ENCODE results near the gene B9D1. TPM values are rescaled to one million over a fixed set of nuclear protein-coding genes. Genes with fewer than 3 reads are reported as not detected.

The B9D1 gene
- total and polyA plus RNA-seq, 2 experiments from 2014 or later: 35.2 to 63.5 TPM

DNA sequence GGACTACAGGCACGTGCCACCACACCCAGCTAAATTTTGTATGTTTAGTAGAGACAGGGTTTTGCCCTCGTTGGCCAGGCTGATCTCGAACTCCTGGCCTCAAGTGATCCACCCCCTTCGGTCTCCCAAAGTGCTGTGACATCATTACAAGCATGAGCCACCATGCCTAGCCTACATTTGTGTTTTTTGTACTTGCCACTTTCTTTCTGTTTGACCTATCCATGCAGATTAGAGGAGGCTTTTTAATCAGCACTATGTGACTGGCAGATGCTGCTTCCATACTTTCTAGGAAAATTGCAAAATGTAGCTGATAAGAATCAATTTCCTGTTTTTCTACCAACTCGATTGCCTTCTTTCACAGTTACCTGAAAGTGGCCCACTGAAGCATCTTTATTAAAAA is 57.3 kb downstream of the B9D1 start:
- Histone ChIP-seq H3F3A (replicated peaks; ENCODE audit: low read depth) (no peaks in the 10 kb centered on the region), H3K27ac (ENCODE audit: low read depth) (no peak overlapping the region), H4K20me1 (replicated peaks; ENCODE audit: insufficient read depth) (no peaks in the 10 kb centered on the region; the same call in 1 of the 2 replicates), H3K27me3 (ENCODE audit: insufficient read depth) (no peaks in the 10 kb centered on the region), H2AFZ (no peak overlapping the region), H3K79me2 (replicated peaks; ENCODE audit: insufficient read depth) (peaks cover 15% of the 10 kb centered on the region; the same call in 1 of the 2 replicates), H3K9me2 (ENCODE audit: insufficient read depth) (no peaks in the 10 kb centered on the region), H3K36me3 (ENCODE audit: insufficient read depth) (no peaks in the 10 kb centered on the region), H3K4me1 (ENCODE audit: insufficient read depth) (no peaks in the 10 kb centered on the region), H3K4me2 (no peak overlapping the region), H3K4me3 (no peak overlapping the region)
- TF ChIP-seq EZH2phosphoT487 (IDR thresholded peaks at IDR 0.05; ENCODE audit: unreplicated experiment): no peak
- TF ChIP-seq, protein P1, sequence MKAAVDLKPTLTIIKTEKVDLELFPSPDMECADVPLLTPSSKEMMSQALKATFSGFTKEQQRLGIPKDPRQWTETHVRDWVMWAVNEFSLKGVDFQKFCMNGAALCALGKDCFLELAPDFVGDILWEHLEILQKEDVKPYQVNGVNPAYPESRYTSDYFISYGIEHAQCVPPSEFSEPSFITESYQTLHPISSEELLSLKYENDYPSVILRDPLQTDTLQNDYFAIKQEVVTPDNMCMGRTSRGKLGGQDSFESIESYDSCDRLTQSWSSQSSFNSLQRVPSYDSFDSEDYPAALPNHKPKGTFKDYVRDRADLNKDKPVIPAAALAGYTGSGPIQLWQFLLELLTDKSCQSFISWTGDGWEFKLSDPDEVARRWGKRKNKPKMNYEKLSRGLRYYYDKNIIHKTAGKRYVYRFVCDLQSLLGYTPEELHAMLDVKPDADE (IDR thresholded peaks at IDR 0.05): no peak
- no peak for TF ChIP-seq STAT1 (IDR thresholded peaks at IDR 0.05; ENCODE audit: unreplicated experiment)
- TF ChIP-seq ZNF114 (CRISPR knock-in tag; IDR thresholded peaks at IDR 0.05): no peak
- TF ChIP-seq REST (IDR thresholded peaks at IDR 0.05; ENCODE audit: unreplicated experiment): no peak
- no peak for TF ChIP-seq EZH2 (IDR thresholded peaks at IDR 0.05; ENCODE audit: low read depth, unreplicated experiment)
- TF ChIP-seq, protein P2, sequence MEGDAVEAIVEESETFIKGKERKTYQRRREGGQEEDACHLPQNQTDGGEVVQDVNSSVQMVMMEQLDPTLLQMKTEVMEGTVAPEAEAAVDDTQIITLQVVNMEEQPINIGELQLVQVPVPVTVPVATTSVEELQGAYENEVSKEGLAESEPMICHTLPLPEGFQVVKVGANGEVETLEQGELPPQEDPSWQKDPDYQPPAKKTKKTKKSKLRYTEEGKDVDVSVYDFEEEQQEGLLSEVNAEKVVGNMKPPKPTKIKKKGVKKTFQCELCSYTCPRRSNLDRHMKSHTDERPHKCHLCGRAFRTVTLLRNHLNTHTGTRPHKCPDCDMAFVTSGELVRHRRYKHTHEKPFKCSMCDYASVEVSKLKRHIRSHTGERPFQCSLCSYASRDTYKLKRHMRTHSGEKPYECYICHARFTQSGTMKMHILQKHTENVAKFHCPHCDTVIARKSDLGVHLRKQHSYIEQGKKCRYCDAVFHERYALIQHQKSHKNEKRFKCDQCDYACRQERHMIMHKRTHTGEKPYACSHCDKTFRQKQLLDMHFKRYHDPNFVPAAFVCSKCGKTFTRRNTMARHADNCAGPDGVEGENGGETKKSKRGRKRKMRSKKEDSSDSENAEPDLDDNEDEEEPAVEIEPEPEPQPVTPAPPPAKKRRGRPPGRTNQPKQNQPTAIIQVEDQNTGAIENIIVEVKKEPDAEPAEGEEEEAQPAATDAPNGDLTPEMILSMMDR (conservative IDR thresholded peaks at IDR 0.05; ENCODE audit: low read depth in 2 of 2): no peak
- TF ChIP-seq, protein P3, sequence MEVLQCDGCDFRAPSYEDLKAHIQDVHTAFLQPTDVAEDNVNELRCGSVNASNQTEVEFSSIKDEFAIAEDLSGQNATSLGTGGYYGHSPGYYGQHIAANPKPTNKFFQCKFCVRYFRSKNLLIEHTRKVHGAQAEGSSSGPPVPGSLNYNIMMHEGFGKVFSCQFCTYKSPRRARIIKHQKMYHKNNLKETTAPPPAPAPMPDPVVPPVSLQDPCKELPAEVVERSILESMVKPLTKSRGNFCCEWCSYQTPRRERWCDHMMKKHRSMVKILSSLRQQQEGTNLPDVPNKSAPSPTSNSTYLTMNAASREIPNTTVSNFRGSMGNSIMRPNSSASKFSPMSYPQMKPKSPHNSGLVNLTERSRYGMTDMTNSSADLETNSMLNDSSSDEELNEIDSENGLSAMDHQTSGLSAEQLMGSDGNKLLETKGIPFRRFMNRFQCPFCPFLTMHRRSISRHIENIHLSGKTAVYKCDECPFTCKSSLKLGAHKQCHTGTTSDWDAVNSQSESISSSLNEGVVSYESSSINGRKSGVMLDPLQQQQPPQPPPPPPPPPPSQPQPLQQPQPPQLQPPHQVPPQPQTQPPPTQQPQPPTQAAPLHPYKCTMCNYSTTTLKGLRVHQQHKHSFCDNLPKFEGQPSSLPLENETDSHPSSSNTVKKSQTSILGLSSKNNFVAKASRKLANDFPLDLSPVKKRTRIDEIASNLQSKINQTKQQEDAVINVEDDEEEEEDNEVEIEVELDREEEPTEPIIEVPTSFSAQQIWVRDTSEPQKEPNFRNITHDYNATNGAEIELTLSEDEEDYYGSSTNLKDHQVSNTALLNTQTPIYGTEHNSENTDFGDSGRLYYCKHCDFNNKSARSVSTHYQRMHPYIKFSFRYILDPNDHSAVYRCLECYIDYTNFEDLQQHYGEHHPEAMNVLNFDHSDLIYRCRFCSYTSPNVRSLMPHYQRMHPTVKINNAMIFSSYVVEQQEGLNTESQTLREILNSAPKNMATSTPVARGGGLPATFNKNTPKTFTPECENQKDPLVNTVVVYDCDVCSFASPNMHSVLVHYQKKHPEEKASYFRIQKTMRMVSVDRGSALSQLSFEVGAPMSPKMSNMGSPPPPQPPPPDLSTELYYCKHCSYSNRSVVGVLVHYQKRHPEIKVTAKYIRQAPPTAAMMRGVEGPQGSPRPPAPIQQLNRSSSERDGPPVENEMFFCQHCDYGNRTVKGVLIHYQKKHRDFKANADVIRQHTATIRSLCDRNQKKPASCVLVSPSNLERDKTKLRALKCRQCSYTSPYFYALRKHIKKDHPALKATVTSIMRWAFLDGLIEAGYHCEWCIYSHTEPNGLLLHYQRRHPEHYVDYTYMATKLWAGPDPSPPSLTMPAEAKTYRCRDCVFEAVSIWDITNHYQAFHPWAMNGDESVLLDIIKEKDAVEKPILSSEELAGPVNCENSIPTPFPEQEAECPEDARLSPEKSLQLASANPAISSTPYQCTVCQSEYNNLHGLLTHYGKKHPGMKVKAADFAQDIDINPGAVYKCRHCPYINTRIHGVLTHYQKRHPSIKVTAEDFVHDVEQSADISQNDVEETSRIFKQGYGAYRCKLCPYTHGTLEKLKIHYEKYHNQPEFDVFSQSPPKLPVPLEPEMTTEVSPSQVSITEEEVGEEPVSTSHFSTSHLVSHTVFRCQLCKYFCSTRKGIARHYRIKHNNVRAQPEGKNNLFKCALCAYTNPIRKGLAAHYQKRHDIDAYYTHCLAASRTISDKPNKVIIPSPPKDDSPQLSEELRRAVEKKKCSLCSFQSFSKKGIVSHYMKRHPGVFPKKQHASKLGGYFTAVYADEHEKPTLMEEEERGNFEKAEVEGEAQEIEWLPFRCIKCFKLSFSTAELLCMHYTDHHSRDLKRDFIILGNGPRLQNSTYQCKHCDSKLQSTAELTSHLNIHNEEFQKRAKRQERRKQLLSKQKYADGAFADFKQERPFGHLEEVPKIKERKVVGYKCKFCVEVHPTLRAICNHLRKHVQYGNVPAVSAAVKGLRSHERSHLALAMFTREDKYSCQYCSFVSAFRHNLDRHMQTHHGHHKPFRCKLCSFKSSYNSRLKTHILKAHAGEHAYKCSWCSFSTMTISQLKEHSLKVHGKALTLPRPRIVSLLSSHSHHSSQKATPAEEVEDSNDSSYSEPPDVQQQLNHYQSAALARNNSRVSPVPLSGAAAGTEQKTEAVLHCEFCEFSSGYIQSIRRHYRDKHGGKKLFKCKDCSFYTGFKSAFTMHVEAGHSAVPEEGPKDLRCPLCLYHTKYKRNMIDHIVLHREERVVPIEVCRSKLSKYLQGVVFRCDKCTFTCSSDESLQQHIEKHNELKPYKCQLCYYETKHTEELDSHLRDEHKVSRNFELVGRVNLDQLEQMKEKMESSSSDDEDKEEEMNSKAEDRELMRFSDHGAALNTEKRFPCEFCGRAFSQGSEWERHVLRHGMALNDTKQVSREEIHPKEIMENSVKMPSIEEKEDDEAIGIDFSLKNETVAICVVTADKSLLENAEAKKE (CRISPR knock-in tag; IDR thresholded peaks at IDR 0.05): no peak
- TF ChIP-seq JUNB (IDR thresholded peaks at IDR 0.05; ENCODE audit: unreplicated experiment): no peak
- TF ChIP-seq CREB1 (CRISPR knock-in tag; IDR thresholded peaks at IDR 0.05; ENCODE audit: low read depth): no peak
- TF ChIP-seq ZNF331 (CRISPR knock-in tag; IDR thresholded peaks at IDR 0.05; ENCODE audit: low read depth): no peak
- TF ChIP-seq NANOG (IDR thresholded peaks at IDR 0.05; ENCODE audit: borderline replicate concordance): no peak
- TF ChIP-seq POLR2AphosphoS5 (IDR thresholded peaks at IDR 0.05; ENCODE audit: low read depth): no peak
- H3K4me1 Mint-ChIP-seq: peaks cover 8% of the 10 kb centered on the region; the same call in 2 of the 3 replicates
- peaks cover 22% of the 10 kb centered on the region for H3K27me3 Mint-ChIP-seq (ENCODE audit: insufficient read depth, low read depth, poor library complexity)
- ATAC-seq (no peak), DNase-seq (ENCODE audit: low spot score) (no peak)
- no peak overlapping the region for H3K4me3 Mint-ChIP-seq
- H3K27ac Mint-ChIP-seq: no peak overlapping the region
- no peaks in the 10 kb centered on the region for H3K9me3 Mint-ChIP-seq
- peaks cover 7% of the 10 kb centered on the region for H3K36me3 Mint-ChIP-seq (ENCODE audit: low read depth)
